H1 (cell line): ENCODE results near the gene RCL1. TPM values are rescaled to one million over a fixed set of nuclear protein-coding genes. Genes with fewer than 3 reads are reported as not detected.

Experiments
- CTCF ChIA-PET: fragments of 300-600 bp; sonication (Branson Sonifier 250); formaldehyde crosslinking; loops from one replicate; lab custom pipeline; 2021; ENCODE audit not compliant: partially characterized antibody; lab: Charles Lee
- POLR2A ChIA-PET: fragments of 300-600 bp; sonication (Branson Sonifier 250); formaldehyde crosslinking; loops from one replicate; lab custom pipeline; 2021; ENCODE audit warnings: inconsistent platforms; ENCODE audit not compliant: partially characterized antibody; lab: Charles Lee
- DNase-seq, 2 experiments: peaks; one replicate each; pipeline versions ENCODE4 v3.0.0 to v3.0.0-alpha.2; 2010 to 2022; ENCODE audit warnings: low spot score in 2 of 2, low read depth in 1 of 2, mixed read lengths in 1 of 2
- FAIRE-seq: peaks from 2 replicates; lab custom pipeline; 2011; peaks lifted over from hg19 to GRCh38; lab: Jason Lieb, UNC
- H2AFZ ChIP-seq: 2 replicates; pipeline ENCODE4 v1.8.1; 2012; ENCODE audit warnings: low read length, inconsistent platforms
- H2AK5ac ChIP-seq: 2 replicates; pipeline ENCODE4 v1.6.1; 2013; ENCODE audit warnings: low read depth, low read length
- H2BK120ac ChIP-seq: replicated peaks from 2 replicates; pipeline ENCODE3; 2013; ENCODE audit warnings: low read depth, low read length, inconsistent platforms
- H2BK12ac ChIP-seq: 2 replicates; pipeline ENCODE4 v1.6.1; 2013; ENCODE audit warnings: low read depth, low read length
- H2BK15ac ChIP-seq: 2 replicates; pipeline ENCODE4 v1.6.1; 2013; ENCODE audit warnings: low read length
- H2BK20ac ChIP-seq: 2 replicates; pipeline ENCODE4 v1.6.1; 2013; ENCODE audit warnings: low read length
- H2BK5ac ChIP-seq: 2 replicates; pipeline ENCODE4 v1.6.1; 2013; ENCODE audit warnings: low read depth, low read length
- H3K14ac ChIP-seq: 2 replicates; pipeline ENCODE4 v1.6.1; 2013; ENCODE audit warnings: inconsistent platforms; ENCODE audit not compliant: insufficient read length
- H3K18ac ChIP-seq: 2 replicates; pipeline ENCODE4 v1.6.1; 2013; ENCODE audit warnings: low read length; ENCODE audit errors: extremely low read depth
- H3K23ac ChIP-seq: 2 replicates; pipeline ENCODE4 v1.6.1; 2013; ENCODE audit warnings: inconsistent platforms; ENCODE audit not compliant: insufficient read length
- H3K23me2 ChIP-seq: 2 replicates; pipeline ENCODE4 v1.6.1; 2013; ENCODE audit warnings: low read depth, low read length
- H3K27ac ChIP-seq: 2 replicates; pipeline ENCODE4 v1.6.1; 2011; ENCODE audit warnings: low read depth, low read length, inconsistent platforms
- H3K27me3 ChIP-seq, 4 experiments: replicated peaks in 1 of 4; 1 replicate in 1 of 4; 2 replicates in 3 of 4; pipeline versions ENCODE4 v1.6.1 to v1.8.1; 2011 to 2013; ENCODE audit warnings: low read length in 3 of 4, mild to moderate bottlenecking in 3 of 4, inconsistent platforms in 2 of 4, mixed read lengths in 2 of 4, moderate library complexity in 1 of 4; ENCODE audit not compliant: control insufficient read depth in 3 of 4, insufficient read depth in 3 of 4; ENCODE audit errors: extremely low read depth in 1 of 4
- H3K36me3 ChIP-seq, 4 experiments: 2 replicates each; pipeline versions ENCODE4 v1.6.1 to v1.8.1; 2011 to 2013; ENCODE audit warnings: mild to moderate bottlenecking in 4 of 4, low read length in 3 of 4, moderate library complexity in 2 of 4, control low read depth in 1 of 4, inconsistent platforms in 1 of 4; ENCODE audit not compliant: insufficient read depth in 4 of 4, control insufficient read depth in 2 of 4
- H3K4ac ChIP-seq: replicated peaks from 2 replicates; pipeline ENCODE3; 2013; ENCODE audit warnings: low read length, low read depth, mixed read lengths, inconsistent platforms; ENCODE audit not compliant: insufficient read length
- H3K4me1 ChIP-seq, 4 experiments: replicated peaks in 1 of 4; 1 replicate in 1 of 4; 2 replicates in 3 of 4; pipeline versions ENCODE4 v1.6.1 to v1.8.1; 2011 to 2013; ENCODE audit warnings: low read length in 3 of 4, inconsistent platforms in 2 of 4, mixed read lengths in 1 of 4; ENCODE audit not compliant: insufficient read depth in 4 of 4, control insufficient read depth in 3 of 4
- H3K4me2 ChIP-seq, 2 experiments: 2 replicates each; pipeline versions ENCODE4 v1.6.1 to v1.8.1; 2011 to 2013; ENCODE audit warnings: low read depth in 2 of 2, low read length in 2 of 2, control low read depth in 1 of 2, inconsistent platforms in 1 of 2, mild to moderate bottlenecking in 1 of 2; ENCODE audit not compliant: insufficient read depth in 1 of 2
- H3K4me3 ChIP-seq, 4 experiments: fragments of 200-600, 300-600 bp in 1 of 4; sonication (generic), shearing (Covaris generic), sonication (Bioruptor Twin) in 1 of 4; 2 replicates each; pipeline versions ENCODE4 v1.5.1 to v1.8.1; 2011 to 2016; ENCODE audit warnings: low read length in 4 of 4, low read depth in 3 of 4, control low read depth in 2 of 4, inconsistent platforms in 2 of 4, mild to moderate bottlenecking in 2 of 4, mixed read lengths in 1 of 4, moderate library complexity in 1 of 4; ENCODE audit not compliant: insufficient read depth in 2 of 4; ENCODE audit errors: extremely low read depth in 1 of 4
- H3K56ac ChIP-seq: replicated peaks from 2 replicates; pipeline ENCODE3; 2013; ENCODE audit warnings: low read depth, mild to moderate bottlenecking, mixed read lengths, low read length, inconsistent platforms; ENCODE audit not compliant: insufficient read length
- H3K79me1 ChIP-seq: 2 replicates; pipeline ENCODE4 v1.6.1; 2013; ENCODE audit warnings: low read depth, low read length, control low read depth
- H3K79me2 ChIP-seq, 2 experiments: 2 replicates each; pipeline versions ENCODE4 v1.6.1 to v1.8.1; 2012 to 2013; ENCODE audit warnings: low read length in 2 of 2, mild to moderate bottlenecking in 2 of 2, inconsistent platforms in 1 of 2; ENCODE audit not compliant: insufficient read depth in 2 of 2, control insufficient read depth in 1 of 2
- H3K9ac ChIP-seq, 4 experiments: replicated peaks in 1 of 4; 1 replicate in 1 of 4; 2 replicates in 3 of 4; pipeline versions ENCODE4 v1.6.1 to v1.8.1; 2011 to 2013; ENCODE audit warnings: low read depth in 3 of 4, low read length in 3 of 4, control low read depth in 2 of 4, mild to moderate bottlenecking in 2 of 4, moderate library complexity in 2 of 4, inconsistent platforms in 1 of 4; ENCODE audit errors: extremely low read depth in 1 of 4
- H3K9me3 ChIP-seq, 2 experiments: 2 replicates each; pipeline versions ENCODE4 v1.6.1 to v1.8.1; 2012 to 2013; ENCODE audit warnings: mild to moderate bottlenecking in 2 of 2, moderate library complexity in 2 of 2, control low read depth in 1 of 2, inconsistent platforms in 1 of 2, low read depth in 1 of 2, low read length in 1 of 2, mixed read lengths in 1 of 2; ENCODE audit not compliant: insufficient read depth in 2 of 2
- H4K20me1 ChIP-seq, 2 experiments: replicated peaks in 1 of 2; 2 replicates each; pipeline versions ENCODE3 to v1.8.1; 2011 to 2013; ENCODE audit warnings: inconsistent platforms in 2 of 2, low read length in 2 of 2, mild to moderate bottlenecking in 1 of 2; ENCODE audit not compliant: insufficient read depth in 2 of 2, control insufficient read depth in 1 of 2
- H4K5ac ChIP-seq: 2 replicates; pipeline ENCODE4 v1.6.1; 2013; ENCODE audit warnings: low read length, low read depth, mixed read lengths, inconsistent platforms; ENCODE audit not compliant: insufficient read length
- H4K8ac ChIP-seq: 2 replicates; pipeline ENCODE4 v1.8.0; 2013; ENCODE audit warnings: mild to moderate bottlenecking, moderate library complexity, low read length, inconsistent platforms; ENCODE audit not compliant: insufficient read depth; ENCODE audit errors: extremely low read depth
- H4K91ac ChIP-seq: replicated peaks from 2 replicates; pipeline ENCODE3; 2013; ENCODE audit warnings: low read length, mixed read lengths, inconsistent platforms; ENCODE audit not compliant: insufficient read length
- CHD2 ChIP-seq: IDR thresholded peaks from 2 replicates; pipeline ENCODE4 v1.6.1; 2012; ENCODE audit warnings: low read length, improper control_type of control experiment
- CREB1 ChIP-seq: IDR thresholded peaks from 2 replicates; pipeline ENCODE4 v1.6.1; 2012; ENCODE audit warnings: inconsistent platforms
- RFX5 ChIP-seq: IDR thresholded peaks from 2 replicates; pipeline ENCODE4 v1.6.1; 2011; ENCODE audit warnings: low read depth, low read length, improper control_type of control experiment, borderline replicate concordance
- polyA plus RNA-seq, 7 experiments: library from polyadenylated mRNA; depleted of rRNA in 3 of 7; stranded (reverse) in 5 of 7; unstranded in 2 of 7; fragments of >200 nt in 5 of 7; fragments of 200-250 nt in 2 of 7; gene quantifications; 1 replicate in 5 of 7; 2 replicates in 1 of 7; 4 replicates in 1 of 7; pipeline versions ENCODE4 v1.2.1 to v1.2.3, GENCODE V29; 2011 to 2013; ENCODE audit warnings: missing spikeins in 2 of 7, mixed read lengths in 2 of 7
- total RNA-seq: library from RNA; stranded (reverse); fragmentation: NEBNext Ultra II Directional; extraction: Animal tissue kit (Norgen Biotek cat#: 25700); gene quantifications from 2 replicates; pipeline ENCODE4 v1.2.1, GENCODE V29; 2021

The RCL1 gene
- total and polyA plus RNA-seq, 2 of the 8 experiments (the other 6 are each of a cell fraction or from before 2014, with no cell fraction given): 21.0 to 29.5 TPM

DNA sequence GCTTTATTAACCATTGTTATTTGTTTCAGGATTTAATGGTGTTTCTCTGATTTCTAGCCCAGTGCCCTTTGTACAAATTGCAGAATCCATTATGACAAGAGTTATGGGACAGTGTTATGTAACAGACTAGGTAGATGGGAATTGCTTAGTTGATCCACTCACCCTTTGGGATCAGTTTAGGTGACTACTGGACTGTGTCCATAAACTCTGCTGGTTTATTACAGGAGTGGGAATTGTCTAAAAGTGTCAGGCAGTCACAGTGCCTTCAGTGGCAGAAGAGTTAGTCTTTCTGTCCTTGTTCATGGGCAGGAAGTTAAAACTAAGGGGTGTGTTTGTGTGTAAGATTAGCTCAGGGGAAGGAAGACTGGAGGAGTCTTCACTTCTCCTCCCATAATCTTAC is 29.3 kb downstream of the RCL1 start:
- Histone ChIP-seq H4K20me1 (peaks cover 2 to 4% of the 10 kb centered on the region in 2 experiments), H2BK15ac (no peak overlapping the region), H2BK20ac (no peak overlapping the region), H3K79me2 (peaks cover 4 to 69% of the 10 kb centered on the region in 2 experiments), H2AFZ (no peak overlapping the region), H3K36me3 (peaks cover 0 to 3% (median under 1%) of the 10 kb centered on the region in 4 experiments; a peak in 3 of 8 replicates), H3K4ac (no peak overlapping the region), H3K27me3 (no peaks in the 10 kb centered on the region), H3K4me1 (no peaks in the 10 kb centered on the region), H3K18ac (no peak overlapping the region), H3K9me3 (no peaks in the 10 kb centered on the region), H3K9ac (no peak overlapping the region), H2BK120ac (no peak overlapping the region), H3K23me2 (no peaks in the 10 kb centered on the region), H2BK5ac (no peak overlapping the region), H3K23ac (no peak overlapping the region), H2BK12ac (no peak overlapping the region)
- no peak for DNase-seq
- CTCF ChIA-PET: interaction anchor here (0.6 to 1.0 kb wide), 2 partner anchors 59 to 71 kb away, joined by 4 read pairs; no protein-coding TSS in a partner anchor
- no peak for TF ChIP-seq CREB1
- no peak for TF ChIP-seq CHD2
- no peak for TF ChIP-seq RFX5
- TF ChIP-seq, all 59 proteins: peak for 0
- Histone ChIP-seq H3K14ac (no peak overlapping the region), H4K8ac (no peak overlapping the region), H3K79me1 (peaks cover 7% of the 10 kb centered on the region), H3K56ac (no peak overlapping the region), H3K4me2 (no peak overlapping the region), H2AK5ac (no peak overlapping the region), H3K27ac (no peak overlapping the region), H3K4me3 (no peak overlapping the region), H4K5ac (no peak overlapping the region), H4K91ac (no peak overlapping the region)
- FAIRE-seq: no peak
- POLR2A ChIA-PET: no interaction called here
